Measurements from ENCODE around the gene INPP5B. TPM values are rescaled to one million over a fixed set of nuclear protein-coding genes. Genes with fewer than 3 reads are reported as not detected.

INPP5B gene
- total and polyA plus RNA-seq, 2 experiments from 2014 or later: 6.9 to 29.1 TPM

DNA sequence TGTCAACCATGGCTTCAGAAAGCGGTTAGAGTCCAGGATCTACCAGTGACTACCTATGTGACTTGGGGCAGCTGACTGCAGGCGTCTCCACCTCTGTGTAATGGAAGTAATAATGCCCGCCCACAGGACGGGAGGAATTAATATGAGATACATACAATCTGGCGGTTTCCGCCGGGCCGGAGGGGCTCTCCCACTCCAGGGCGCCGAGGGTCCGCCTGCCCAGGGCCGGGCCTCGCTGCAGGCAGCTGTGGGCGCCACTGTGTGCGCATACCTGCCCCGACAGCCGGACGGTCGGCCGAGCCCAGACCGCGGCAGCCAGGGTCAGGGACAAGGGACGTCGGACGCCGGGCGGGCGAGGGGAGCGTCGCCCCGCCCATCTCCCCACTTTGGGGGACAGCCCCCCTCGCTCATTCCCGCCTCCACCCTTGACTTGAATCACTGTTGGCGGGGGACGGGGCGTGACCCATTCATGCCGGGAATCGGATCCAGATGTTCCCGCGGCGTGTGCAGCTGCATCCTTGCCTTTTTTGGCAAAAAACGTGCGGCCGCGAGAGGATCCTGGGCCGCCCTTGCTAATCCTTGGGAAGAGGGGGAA is 49.0 kb upstream of the INPP5B start:
- DNase-seq (ENCODE audit: low spot score): peak; percentile 96
- peak; percentile 75 for ATAC-seq
- H3K4me3 Mint-ChIP-seq: peak overlapping the region; percentile 72
- H3K27ac Mint-ChIP-seq: peak overlapping the region; percentile 99
- H2AFZ ChIP-seq: no peak overlapping the region
- peak overlapping the region; percentile 67 for H3K4me3 ChIP-seq
- H3K27me3 Mint-ChIP-seq (ENCODE audit: insufficient read depth, low read depth, poor library complexity): peaks cover 21% of the 10 kb centered on the region
- no peaks in the 10 kb centered on the region for H3K79me2 ChIP-seq (replicated peaks; ENCODE audit: insufficient read depth)
- TF ChIP-seq, protein P1, sequence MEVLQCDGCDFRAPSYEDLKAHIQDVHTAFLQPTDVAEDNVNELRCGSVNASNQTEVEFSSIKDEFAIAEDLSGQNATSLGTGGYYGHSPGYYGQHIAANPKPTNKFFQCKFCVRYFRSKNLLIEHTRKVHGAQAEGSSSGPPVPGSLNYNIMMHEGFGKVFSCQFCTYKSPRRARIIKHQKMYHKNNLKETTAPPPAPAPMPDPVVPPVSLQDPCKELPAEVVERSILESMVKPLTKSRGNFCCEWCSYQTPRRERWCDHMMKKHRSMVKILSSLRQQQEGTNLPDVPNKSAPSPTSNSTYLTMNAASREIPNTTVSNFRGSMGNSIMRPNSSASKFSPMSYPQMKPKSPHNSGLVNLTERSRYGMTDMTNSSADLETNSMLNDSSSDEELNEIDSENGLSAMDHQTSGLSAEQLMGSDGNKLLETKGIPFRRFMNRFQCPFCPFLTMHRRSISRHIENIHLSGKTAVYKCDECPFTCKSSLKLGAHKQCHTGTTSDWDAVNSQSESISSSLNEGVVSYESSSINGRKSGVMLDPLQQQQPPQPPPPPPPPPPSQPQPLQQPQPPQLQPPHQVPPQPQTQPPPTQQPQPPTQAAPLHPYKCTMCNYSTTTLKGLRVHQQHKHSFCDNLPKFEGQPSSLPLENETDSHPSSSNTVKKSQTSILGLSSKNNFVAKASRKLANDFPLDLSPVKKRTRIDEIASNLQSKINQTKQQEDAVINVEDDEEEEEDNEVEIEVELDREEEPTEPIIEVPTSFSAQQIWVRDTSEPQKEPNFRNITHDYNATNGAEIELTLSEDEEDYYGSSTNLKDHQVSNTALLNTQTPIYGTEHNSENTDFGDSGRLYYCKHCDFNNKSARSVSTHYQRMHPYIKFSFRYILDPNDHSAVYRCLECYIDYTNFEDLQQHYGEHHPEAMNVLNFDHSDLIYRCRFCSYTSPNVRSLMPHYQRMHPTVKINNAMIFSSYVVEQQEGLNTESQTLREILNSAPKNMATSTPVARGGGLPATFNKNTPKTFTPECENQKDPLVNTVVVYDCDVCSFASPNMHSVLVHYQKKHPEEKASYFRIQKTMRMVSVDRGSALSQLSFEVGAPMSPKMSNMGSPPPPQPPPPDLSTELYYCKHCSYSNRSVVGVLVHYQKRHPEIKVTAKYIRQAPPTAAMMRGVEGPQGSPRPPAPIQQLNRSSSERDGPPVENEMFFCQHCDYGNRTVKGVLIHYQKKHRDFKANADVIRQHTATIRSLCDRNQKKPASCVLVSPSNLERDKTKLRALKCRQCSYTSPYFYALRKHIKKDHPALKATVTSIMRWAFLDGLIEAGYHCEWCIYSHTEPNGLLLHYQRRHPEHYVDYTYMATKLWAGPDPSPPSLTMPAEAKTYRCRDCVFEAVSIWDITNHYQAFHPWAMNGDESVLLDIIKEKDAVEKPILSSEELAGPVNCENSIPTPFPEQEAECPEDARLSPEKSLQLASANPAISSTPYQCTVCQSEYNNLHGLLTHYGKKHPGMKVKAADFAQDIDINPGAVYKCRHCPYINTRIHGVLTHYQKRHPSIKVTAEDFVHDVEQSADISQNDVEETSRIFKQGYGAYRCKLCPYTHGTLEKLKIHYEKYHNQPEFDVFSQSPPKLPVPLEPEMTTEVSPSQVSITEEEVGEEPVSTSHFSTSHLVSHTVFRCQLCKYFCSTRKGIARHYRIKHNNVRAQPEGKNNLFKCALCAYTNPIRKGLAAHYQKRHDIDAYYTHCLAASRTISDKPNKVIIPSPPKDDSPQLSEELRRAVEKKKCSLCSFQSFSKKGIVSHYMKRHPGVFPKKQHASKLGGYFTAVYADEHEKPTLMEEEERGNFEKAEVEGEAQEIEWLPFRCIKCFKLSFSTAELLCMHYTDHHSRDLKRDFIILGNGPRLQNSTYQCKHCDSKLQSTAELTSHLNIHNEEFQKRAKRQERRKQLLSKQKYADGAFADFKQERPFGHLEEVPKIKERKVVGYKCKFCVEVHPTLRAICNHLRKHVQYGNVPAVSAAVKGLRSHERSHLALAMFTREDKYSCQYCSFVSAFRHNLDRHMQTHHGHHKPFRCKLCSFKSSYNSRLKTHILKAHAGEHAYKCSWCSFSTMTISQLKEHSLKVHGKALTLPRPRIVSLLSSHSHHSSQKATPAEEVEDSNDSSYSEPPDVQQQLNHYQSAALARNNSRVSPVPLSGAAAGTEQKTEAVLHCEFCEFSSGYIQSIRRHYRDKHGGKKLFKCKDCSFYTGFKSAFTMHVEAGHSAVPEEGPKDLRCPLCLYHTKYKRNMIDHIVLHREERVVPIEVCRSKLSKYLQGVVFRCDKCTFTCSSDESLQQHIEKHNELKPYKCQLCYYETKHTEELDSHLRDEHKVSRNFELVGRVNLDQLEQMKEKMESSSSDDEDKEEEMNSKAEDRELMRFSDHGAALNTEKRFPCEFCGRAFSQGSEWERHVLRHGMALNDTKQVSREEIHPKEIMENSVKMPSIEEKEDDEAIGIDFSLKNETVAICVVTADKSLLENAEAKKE (CRISPR knock-in tag; IDR thresholded peaks at IDR 0.05): no peak
- TF ChIP-seq JUNB (IDR thresholded peaks at IDR 0.05; ENCODE audit: unreplicated experiment) (no peak), ZNF114 (CRISPR knock-in tag; IDR thresholded peaks at IDR 0.05) (no peak), POLR2AphosphoS5 (IDR thresholded peaks at IDR 0.05; ENCODE audit: low read depth) (peak; percentile 94), ZNF331 (CRISPR knock-in tag; IDR thresholded peaks at IDR 0.05; ENCODE audit: low read depth) (no peak), STAT1 (IDR thresholded peaks at IDR 0.05; ENCODE audit: unreplicated experiment) (no peak), NANOG (IDR thresholded peaks at IDR 0.05; ENCODE audit: borderline replicate concordance) (no peak), EZH2phosphoT487 (IDR thresholded peaks at IDR 0.05; ENCODE audit: unreplicated experiment) (no peak), CREB1 (CRISPR knock-in tag; IDR thresholded peaks at IDR 0.05; ENCODE audit: low read depth) (peak; percentile 27; the same call in 1 of the 2 replicates), EZH2 (IDR thresholded peaks at IDR 0.05; ENCODE audit: low read depth, unreplicated experiment) (no peak)
- TF ChIP-seq, protein P2, sequence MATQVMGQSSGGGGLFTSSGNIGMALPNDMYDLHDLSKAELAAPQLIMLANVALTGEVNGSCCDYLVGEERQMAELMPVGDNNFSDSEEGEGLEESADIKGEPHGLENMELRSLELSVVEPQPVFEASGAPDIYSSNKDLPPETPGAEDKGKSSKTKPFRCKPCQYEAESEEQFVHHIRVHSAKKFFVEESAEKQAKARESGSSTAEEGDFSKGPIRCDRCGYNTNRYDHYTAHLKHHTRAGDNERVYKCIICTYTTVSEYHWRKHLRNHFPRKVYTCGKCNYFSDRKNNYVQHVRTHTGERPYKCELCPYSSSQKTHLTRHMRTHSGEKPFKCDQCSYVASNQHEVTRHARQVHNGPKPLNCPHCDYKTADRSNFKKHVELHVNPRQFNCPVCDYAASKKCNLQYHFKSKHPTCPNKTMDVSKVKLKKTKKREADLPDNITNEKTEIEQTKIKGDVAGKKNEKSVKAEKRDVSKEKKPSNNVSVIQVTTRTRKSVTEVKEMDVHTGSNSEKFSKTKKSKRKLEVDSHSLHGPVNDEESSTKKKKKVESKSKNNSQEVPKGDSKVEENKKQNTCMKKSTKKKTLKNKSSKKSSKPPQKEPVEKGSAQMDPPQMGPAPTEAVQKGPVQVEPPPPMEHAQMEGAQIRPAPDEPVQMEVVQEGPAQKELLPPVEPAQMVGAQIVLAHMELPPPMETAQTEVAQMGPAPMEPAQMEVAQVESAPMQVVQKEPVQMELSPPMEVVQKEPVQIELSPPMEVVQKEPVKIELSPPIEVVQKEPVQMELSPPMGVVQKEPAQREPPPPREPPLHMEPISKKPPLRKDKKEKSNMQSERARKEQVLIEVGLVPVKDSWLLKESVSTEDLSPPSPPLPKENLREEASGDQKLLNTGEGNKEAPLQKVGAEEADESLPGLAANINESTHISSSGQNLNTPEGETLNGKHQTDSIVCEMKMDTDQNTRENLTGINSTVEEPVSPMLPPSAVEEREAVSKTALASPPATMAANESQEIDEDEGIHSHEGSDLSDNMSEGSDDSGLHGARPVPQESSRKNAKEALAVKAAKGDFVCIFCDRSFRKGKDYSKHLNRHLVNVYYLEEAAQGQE (IDR thresholded peaks at IDR 0.05; ENCODE audit: unreplicated experiment): no peak
- TF ChIP-seq, protein P3, sequence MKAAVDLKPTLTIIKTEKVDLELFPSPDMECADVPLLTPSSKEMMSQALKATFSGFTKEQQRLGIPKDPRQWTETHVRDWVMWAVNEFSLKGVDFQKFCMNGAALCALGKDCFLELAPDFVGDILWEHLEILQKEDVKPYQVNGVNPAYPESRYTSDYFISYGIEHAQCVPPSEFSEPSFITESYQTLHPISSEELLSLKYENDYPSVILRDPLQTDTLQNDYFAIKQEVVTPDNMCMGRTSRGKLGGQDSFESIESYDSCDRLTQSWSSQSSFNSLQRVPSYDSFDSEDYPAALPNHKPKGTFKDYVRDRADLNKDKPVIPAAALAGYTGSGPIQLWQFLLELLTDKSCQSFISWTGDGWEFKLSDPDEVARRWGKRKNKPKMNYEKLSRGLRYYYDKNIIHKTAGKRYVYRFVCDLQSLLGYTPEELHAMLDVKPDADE (IDR thresholded peaks at IDR 0.05): peak; percentile 51; the same call in 1 of the 2 replicates
- TF ChIP-seq, protein P4, sequence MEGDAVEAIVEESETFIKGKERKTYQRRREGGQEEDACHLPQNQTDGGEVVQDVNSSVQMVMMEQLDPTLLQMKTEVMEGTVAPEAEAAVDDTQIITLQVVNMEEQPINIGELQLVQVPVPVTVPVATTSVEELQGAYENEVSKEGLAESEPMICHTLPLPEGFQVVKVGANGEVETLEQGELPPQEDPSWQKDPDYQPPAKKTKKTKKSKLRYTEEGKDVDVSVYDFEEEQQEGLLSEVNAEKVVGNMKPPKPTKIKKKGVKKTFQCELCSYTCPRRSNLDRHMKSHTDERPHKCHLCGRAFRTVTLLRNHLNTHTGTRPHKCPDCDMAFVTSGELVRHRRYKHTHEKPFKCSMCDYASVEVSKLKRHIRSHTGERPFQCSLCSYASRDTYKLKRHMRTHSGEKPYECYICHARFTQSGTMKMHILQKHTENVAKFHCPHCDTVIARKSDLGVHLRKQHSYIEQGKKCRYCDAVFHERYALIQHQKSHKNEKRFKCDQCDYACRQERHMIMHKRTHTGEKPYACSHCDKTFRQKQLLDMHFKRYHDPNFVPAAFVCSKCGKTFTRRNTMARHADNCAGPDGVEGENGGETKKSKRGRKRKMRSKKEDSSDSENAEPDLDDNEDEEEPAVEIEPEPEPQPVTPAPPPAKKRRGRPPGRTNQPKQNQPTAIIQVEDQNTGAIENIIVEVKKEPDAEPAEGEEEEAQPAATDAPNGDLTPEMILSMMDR (conservative IDR thresholded peaks at IDR 0.05; ENCODE audit: low read depth in 2 of 2): no peak
- H3K4me1 Mint-ChIP-seq: peaks cover 44% of the 10 kb centered on the region
- peak overlapping the region; percentile 96 for H3K27ac ChIP-seq (ENCODE audit: low read depth)
- peaks cover 15% of the 10 kb centered on the region; the same call in 1 of the 2 replicates for H3K36me3 ChIP-seq (ENCODE audit: insufficient read depth)
- H3K9me2 ChIP-seq (ENCODE audit: insufficient read depth): no peaks in the 10 kb centered on the region
- no peaks in the 10 kb centered on the region; the same call in 2 of the 3 replicates for H3K9me3 Mint-ChIP-seq
- peak overlapping the region; percentile 83 for H3K4me2 ChIP-seq
- no peaks in the 10 kb centered on the region for H3K27me3 ChIP-seq (ENCODE audit: insufficient read depth)
- no peaks in the 10 kb centered on the region for H4K20me1 ChIP-seq (replicated peaks; ENCODE audit: insufficient read depth)
- H3K4me1 ChIP-seq (ENCODE audit: insufficient read depth): peaks cover 38% of the 10 kb centered on the region
- H3F3A ChIP-seq (replicated peaks; ENCODE audit: low read depth): peaks cover 16% of the 10 kb centered on the region
- peaks cover 28% of the 10 kb centered on the region for H3K36me3 Mint-ChIP-seq (ENCODE audit: low read depth)
